ENCODE measurements around the gene MVP.

DNA sequence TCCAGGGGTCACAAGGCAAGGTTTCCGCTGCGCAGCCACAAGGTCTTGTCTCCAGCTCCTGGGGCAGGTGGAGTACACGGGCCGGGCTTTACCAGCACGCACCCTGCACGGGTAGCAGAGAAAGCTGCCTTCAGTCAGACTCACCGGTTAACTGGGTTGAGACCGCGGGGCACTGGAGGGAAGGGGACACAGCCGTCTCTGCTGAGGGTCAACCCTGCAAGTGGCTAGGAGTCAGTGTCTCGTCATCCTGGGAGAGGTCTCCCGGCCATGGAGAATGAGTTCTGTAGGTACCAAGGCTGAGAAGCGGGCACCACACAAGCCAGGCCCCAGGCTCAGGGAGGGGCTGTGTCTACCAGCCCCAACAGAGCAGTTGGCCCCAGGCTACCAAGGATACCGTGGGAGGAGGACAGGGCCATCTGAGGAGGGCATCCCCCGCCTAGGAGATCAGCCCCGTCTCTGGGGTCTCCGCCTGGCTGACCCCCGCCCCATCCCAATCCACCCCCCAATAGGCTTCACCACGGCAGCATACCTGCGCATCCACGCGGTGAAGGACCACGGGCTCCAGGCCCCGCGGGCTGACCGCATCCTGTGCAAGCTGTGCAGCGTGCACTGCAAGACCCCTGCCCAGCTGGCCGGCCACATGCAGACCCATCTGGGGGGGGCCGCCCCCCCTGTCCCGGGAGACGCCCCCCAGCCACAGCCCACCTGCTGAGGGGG lies 11.1 kb upstream of the MVP start:
- TF ChIP-seq, protein P1, sequence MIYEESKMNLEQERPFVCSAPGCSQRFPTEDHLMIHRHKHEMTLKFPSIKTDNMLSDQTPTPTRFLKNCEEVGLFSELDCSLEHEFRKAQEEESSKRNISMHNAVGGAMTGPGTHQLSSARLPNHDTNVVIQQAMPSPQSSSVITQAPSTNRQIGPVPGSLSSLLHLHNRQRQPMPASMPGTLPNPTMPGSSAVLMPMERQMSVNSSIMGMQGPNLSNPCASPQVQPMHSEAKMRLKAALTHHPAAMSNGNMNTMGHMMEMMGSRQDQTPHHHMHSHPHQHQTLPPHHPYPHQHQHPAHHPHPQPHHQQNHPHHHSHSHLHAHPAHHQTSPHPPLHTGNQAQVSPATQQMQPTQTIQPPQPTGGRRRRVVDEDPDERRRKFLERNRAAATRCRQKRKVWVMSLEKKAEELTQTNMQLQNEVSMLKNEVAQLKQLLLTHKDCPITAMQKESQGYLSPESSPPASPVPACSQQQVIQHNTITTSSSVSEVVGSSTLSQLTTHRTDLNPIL (CRISPR knock-in tag; IDR thresholded peaks at IDR 0.05; ENCODE audit: low read depth), result no peak
- TF ChIP-seq PPARA (CRISPR knock-in tag; IDR thresholded peaks at IDR 0.05; ENCODE audit: borderline replicate concordance) (no peak), CSDC2 (CRISPR knock-in tag; IDR thresholded peaks at IDR 0.05) (no peak), ZFP3 (CRISPR knock-in tag; IDR thresholded peaks at IDR 0.05) (no peak), TOX (CRISPR knock-in tag; IDR thresholded peaks at IDR 0.05; ENCODE audit: borderline replicate concordance) (no peak), ARNTL (CRISPR knock-in tag; IDR thresholded peaks at IDR 0.05; ENCODE audit: borderline replicate concordance, low read depth) (no peak), ZNF8 (CRISPR knock-in tag; IDR thresholded peaks at IDR 0.05) (no peak), TCF4 (CRISPR knock-in tag; IDR thresholded peaks at IDR 0.05; ENCODE audit: borderline replicate concordance) (no peak), OSR1 (CRISPR knock-in tag; IDR thresholded peaks at IDR 0.05) (no peak), ISL1 (CRISPR knock-in tag; IDR thresholded peaks at IDR 0.05) (no peak)

All from SK-N-SH treated with all-trans-retinoic acid at 6 μM for 48 hours (cell line).